ENCODE data around the gene SIAH3.

Gene SIAH3

DNA sequence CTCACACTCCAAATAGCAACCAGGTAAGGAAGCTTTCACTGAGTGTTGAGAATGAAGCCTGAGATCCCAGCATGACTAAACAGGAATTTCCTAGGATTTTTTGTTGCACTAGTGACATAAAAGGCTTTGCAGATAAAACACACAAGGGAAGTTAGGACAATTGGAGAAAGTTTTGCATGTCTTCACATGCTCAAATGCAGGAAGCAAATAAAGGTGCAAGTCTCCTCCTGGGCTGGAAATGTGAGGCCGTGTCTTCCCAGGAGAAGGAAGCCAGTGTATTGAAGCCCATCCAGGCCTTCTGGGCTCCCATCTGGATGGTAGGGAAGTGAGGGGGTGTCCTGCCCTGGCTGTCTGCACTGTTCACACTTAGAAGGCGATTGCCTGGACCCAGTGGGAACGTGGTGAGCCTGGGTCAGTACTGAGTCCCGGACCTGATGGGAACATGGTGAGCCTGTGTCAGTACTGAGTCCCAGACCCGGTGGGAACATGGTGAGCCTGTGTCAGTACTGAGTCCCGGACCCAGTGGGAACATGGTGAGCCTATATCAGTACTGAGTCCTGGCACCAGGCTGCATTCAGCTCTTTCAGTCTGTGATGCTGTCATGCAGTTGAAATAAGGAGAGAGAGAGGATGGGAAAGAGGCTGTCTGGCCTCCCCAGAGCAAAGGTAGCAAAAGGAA is 38.7 kb downstream of the SIAH3 start:
- TF ChIP-seq, protein P1, sequence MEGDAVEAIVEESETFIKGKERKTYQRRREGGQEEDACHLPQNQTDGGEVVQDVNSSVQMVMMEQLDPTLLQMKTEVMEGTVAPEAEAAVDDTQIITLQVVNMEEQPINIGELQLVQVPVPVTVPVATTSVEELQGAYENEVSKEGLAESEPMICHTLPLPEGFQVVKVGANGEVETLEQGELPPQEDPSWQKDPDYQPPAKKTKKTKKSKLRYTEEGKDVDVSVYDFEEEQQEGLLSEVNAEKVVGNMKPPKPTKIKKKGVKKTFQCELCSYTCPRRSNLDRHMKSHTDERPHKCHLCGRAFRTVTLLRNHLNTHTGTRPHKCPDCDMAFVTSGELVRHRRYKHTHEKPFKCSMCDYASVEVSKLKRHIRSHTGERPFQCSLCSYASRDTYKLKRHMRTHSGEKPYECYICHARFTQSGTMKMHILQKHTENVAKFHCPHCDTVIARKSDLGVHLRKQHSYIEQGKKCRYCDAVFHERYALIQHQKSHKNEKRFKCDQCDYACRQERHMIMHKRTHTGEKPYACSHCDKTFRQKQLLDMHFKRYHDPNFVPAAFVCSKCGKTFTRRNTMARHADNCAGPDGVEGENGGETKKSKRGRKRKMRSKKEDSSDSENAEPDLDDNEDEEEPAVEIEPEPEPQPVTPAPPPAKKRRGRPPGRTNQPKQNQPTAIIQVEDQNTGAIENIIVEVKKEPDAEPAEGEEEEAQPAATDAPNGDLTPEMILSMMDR (IDR thresholded peaks at IDR 0.05; ENCODE audit: low read depth, low read length, poor library complexity, severe bottlenecking), result no peak
- TF ChIP-seq EZH2phosphoT487 (IDR thresholded peaks at IDR 0.05; ENCODE audit: borderline replicate concordance, low read length), result no peak
- no peaks in the 10 kb centered on the region for H3K9me3 ChIP-seq (ENCODE audit: control insufficient read depth, insufficient read depth, low read length)
- H3F3A ChIP-seq (ENCODE audit: control insufficient read depth, insufficient read depth), result no peaks in the 10 kb centered on the region
- H3K27ac ChIP-seq (ENCODE audit: low read depth, low read length), result no peak overlapping the region
- H3K4me3 ChIP-seq (ENCODE audit: low read length), result no peak overlapping the region
- H3K9me2 ChIP-seq (replicated peaks; ENCODE audit: control insufficient read depth, low read length), result no peaks in the 10 kb centered on the region
- H3K27me3 ChIP-seq (ENCODE audit: control insufficient read depth, low read length), result peaks cover 6% of the 10 kb centered on the region
- no peaks in the 10 kb centered on the region for H3K79me2 ChIP-seq (ENCODE audit: control insufficient read depth, low read length)
- no peaks in the 10 kb centered on the region for H4K20me1 ChIP-seq (ENCODE audit: control insufficient read depth, insufficient read depth, low read depth, low read length)
- H3K4me2 ChIP-seq (ENCODE audit: low read length), result no peak overlapping the region
- H3K4me1 ChIP-seq (ENCODE audit: control insufficient read depth, low read length), result no peaks in the 10 kb centered on the region
- no peaks in the 10 kb centered on the region for H3K36me3 ChIP-seq (ENCODE audit: control insufficient read depth, low read length)

DNA sequence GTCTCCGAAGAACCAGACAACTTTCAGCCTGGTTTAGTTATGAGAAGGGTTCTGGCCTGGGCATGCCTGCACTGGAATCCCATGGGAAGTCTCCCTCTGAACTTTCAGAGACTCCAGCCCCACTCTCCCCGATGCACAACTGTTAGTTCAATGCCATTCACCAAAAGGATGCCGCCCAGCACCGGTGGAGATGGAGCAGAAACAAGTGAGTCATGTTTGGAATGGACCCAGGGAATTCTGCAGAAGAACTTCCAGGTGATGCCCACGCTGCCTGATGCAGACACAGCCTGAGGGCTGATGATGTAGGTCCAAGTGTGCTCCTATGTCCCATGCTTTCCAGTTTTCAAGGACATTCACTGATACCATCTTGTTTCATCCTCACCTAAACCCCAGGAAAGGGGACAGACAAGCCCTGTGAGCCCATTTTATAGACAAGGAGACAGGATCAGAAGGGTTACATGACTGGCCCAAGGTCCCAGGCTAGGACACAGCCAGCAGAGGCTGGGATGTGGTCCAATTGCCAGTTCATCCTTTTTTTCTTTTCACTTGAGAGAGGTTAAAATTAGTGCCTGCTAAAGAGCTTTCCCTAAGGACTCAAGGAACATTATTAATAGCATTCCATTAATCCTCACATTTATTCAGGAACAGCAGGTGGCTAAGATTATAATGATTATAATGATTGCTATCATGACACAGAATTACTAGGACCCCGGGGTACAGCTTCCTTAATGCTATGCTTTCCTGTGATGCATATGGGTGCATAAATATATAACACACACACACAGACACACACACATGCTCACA is 39.5 kb downstream of the SIAH3 start:
- Histone ChIP-seq H4K20me1 (ENCODE audit: control insufficient read depth, insufficient read depth, low read depth, low read length) (no peaks in the 10 kb centered on the region), H3K27ac (ENCODE audit: low read depth, low read length) (no peak overlapping the region), H3K4me3 (ENCODE audit: low read length) (no peak overlapping the region), H3K4me2 (ENCODE audit: low read length) (no peak overlapping the region), H3K27me3 (ENCODE audit: control insufficient read depth, low read length) (peaks cover 6% of the 10 kb centered on the region), H3K4me1 (ENCODE audit: control insufficient read depth, low read length) (no peaks in the 10 kb centered on the region), H3K9me2 (replicated peaks; ENCODE audit: control insufficient read depth, low read length) (no peaks in the 10 kb centered on the region), H3K9me3 (ENCODE audit: control insufficient read depth, insufficient read depth, low read length) (no peaks in the 10 kb centered on the region), H3K79me2 (ENCODE audit: control insufficient read depth, low read length) (no peaks in the 10 kb centered on the region), H3F3A (ENCODE audit: control insufficient read depth, insufficient read depth) (no peaks in the 10 kb centered on the region), H3K36me3 (ENCODE audit: control insufficient read depth, low read length) (no peaks in the 10 kb centered on the region)
- TF ChIP-seq, protein P1 (IDR thresholded peaks at IDR 0.05; ENCODE audit: low read depth, low read length, poor library complexity, severe bottlenecking), result no peak
- TF ChIP-seq EZH2phosphoT487 (IDR thresholded peaks at IDR 0.05; ENCODE audit: borderline replicate concordance, low read length), result no peak

DNA sequence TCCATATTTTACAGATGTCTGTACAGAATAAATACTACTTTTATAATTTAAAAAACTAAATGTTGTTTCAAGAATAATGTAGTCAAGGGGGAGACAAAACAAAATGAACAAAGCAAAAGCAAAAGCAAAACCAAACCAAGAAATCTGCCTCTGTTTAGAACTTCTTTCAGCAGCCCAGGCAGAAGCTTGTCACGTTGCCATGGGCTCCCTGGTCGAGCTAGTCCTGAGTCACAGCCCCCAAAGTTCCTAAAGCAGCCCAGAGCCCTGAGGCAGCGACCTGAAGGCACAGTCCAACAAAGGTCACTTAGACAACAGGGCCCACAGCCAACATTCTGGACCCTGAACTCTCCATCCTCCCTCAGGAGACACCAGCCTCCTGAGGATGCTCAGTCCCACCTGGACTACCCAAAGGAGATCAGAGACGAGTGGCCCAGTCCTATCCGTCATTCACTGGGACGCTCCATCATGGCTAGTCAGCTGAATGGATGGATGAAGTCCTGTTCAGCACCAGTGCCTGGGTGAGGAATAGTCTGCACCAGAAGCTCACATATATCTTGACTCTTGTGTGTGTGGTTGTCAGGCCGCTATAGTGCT is 41.7 kb downstream of the SIAH3 start:
- no peaks in the 10 kb centered on the region for H3K9me2 ChIP-seq (replicated peaks; ENCODE audit: control insufficient read depth, low read length)
- H3K4me2 ChIP-seq (ENCODE audit: low read length), result no peak overlapping the region
- no peaks in the 10 kb centered on the region for H3K36me3 ChIP-seq (ENCODE audit: control insufficient read depth, low read length)
- no peaks in the 10 kb centered on the region for H3F3A ChIP-seq (ENCODE audit: control insufficient read depth, insufficient read depth)
- H3K79me2 ChIP-seq (ENCODE audit: control insufficient read depth, low read length), result no peaks in the 10 kb centered on the region
- H3K4me3 ChIP-seq (ENCODE audit: low read length), result no peak overlapping the region
- no peak overlapping the region for H3K27ac ChIP-seq (ENCODE audit: low read depth, low read length)
- TF ChIP-seq, protein P1 (IDR thresholded peaks at IDR 0.05; ENCODE audit: low read depth, low read length, poor library complexity, severe bottlenecking), result no peak
- TF ChIP-seq EZH2phosphoT487 (IDR thresholded peaks at IDR 0.05; ENCODE audit: borderline replicate concordance, low read length), result no peak
- H3K9me3 ChIP-seq (ENCODE audit: control insufficient read depth, insufficient read depth, low read length), result no peaks in the 10 kb centered on the region
- H4K20me1 ChIP-seq (ENCODE audit: control insufficient read depth, insufficient read depth, low read depth, low read length), result no peaks in the 10 kb centered on the region
- no peaks in the 10 kb centered on the region for H3K4me1 ChIP-seq (ENCODE audit: control insufficient read depth, low read length)
- H3K27me3 ChIP-seq (ENCODE audit: control insufficient read depth, low read length), result peaks cover 6% of the 10 kb centered on the region
